Activated CD8-positive, alpha-beta T cell treated with anti-CD3 and anti-CD28 coated beads for 36 hours (primary cell): Measurements from ENCODE around the gene MSL1. TPM values are rescaled to one million over a fixed set of nuclear protein-coding genes. Genes with fewer than 3 reads are reported as not detected.
A peak's percentile ranks its signal among the peaks of the same experiment; 100 is the strongest.

Experiments
- ATAC-seq: fragments of 200-7000 bp; cut with Tn5 transposase; one replicate; pipeline ENCODE4 v1.10.0; 2021; ENCODE audit warnings: mild to moderate bottlenecking, moderate library complexity
- CTCF ChIA-PET: fragments of 350-600 bp; sonication (Branson Sonifier 250); formaldehyde crosslinking; loops from one replicate; lab custom pipeline; 2021; ENCODE audit warnings: antibody characterized with exemption; lab: Charles Lee
- POLR2A ChIA-PET: fragments of 350-600 bp; sonication (Branson Sonifier 250); formaldehyde crosslinking; loops from one replicate; lab custom pipeline; 2021; ENCODE audit warnings: antibody characterized with exemption; lab: Charles Lee
- DNase-seq: peaks from one replicate; pipeline ENCODE4 v3.0.0-alpha.2; 2020
- H3K27ac Mint-ChIP-seq: one replicate; pipeline ENCODE4 v1.8.0; 2021; ENCODE audit warnings: mild to moderate bottlenecking, mixed read lengths
- H3K27me3 Mint-ChIP-seq: one replicate; pipeline ENCODE4 v1.8.0; 2021; ENCODE audit warnings: mixed read lengths
- H3K36me3 Mint-ChIP-seq: one replicate; pipeline ENCODE4 v1.8.0; 2021; ENCODE audit warnings: low read depth, mixed read lengths
- H3K4me1 Mint-ChIP-seq: one replicate; pipeline ENCODE4 v1.8.0; 2021; ENCODE audit warnings: low read depth, mixed read lengths
- H3K4me3 Mint-ChIP-seq: one replicate; pipeline ENCODE4 v1.8.0; 2021; ENCODE audit warnings: mild to moderate bottlenecking, moderate library complexity, mixed read lengths
- H3K9me3 Mint-ChIP-seq: one replicate; pipeline ENCODE4 v1.8.0; 2021; ENCODE audit warnings: mixed read lengths
- CTCF ChIP-seq: fragments of 200-600 bp; IDR thresholded peaks from one replicate; pipeline ENCODE4 v1.8.0; 2022; ENCODE audit warnings: antibody characterized with exemption, mild to moderate bottlenecking
- intact Hi-C: fragments of 100-400 bp; cut with micrococcal nuclease; formaldehyde crosslinking; loops from one replicate; pipeline ENCODE4 v1.10.0; 2022
- total RNA-seq, 2 experiments: library from RNA; stranded (reverse); gene quantifications; one replicate each; pipeline ENCODE4 v1.2.3, GENCODE V29; 2021

Gene MSL1
- total RNA-seq, 2 experiments from 2014 or later: 69.0 to 70.1 TPM

- Mint-ChIP-seq H3K27ac (peak overlapping the region; percentile 55), H3K27me3 (no peaks in the 10 kb centered on the region), H3K36me3 (peaks cover 10% of the 10 kb centered on the region), H3K4me1 (peaks cover 8% of the 10 kb centered on the region), H3K4me3 (no peak overlapping the region), H3K9me3 (no peaks in the 10 kb centered on the region)
- intact Hi-C loops: no loop called here
- ChIA-PET POLR2A (no interaction called here), CTCF (interaction anchor here (0.6 to 5.4 kb wide), 33 partner anchors 9 to 398 kb away, joined by 3 to 96 read pairs (median 6); partner anchors contain the start of genes CSF3, MED24, NR1D1 and THRA)
- no peak for DNase-seq
- no peak for ATAC-seq
- TF ChIP-seq CTCF: no peak
Observed at GRCh38 chr17:40087049-40087794, 34.5 kb upstream of the MSL1 start.

GRCh38 chr17:40087903-40088718, 33.7 kb upstream of the MSL1 start:
- Mint-ChIP-seq H3K9me3 (no peaks in the 10 kb centered on the region), H3K27me3 (no peaks in the 10 kb centered on the region), H3K36me3 (peaks cover 10% of the 10 kb centered on the region), H3K27ac (no peak overlapping the region), H3K4me1 (peaks cover 8% of the 10 kb centered on the region), H3K4me3 (no peak overlapping the region)
- intact Hi-C loops: no loop called here
- ATAC-seq: no peak
- ChIA-PET POLR2A (interaction anchor here (1.5 kb wide), 1 partner anchor 13 kb away, joined by 5 read pairs; no protein-coding TSS in a partner anchor), CTCF (interaction anchor here (1.1 to 1.6 kb wide), 2 partner anchors 11 to 12 kb away, joined by 3 to 9 read pairs; no protein-coding TSS in a partner anchor)
- TF ChIP-seq CTCF: no peak
- DNase-seq: no peak

GRCh38 chr17:40089077-40089895, 32.5 kb upstream of the MSL1 start:
- TF ChIP-seq CTCF: no peak
- intact Hi-C loops: no loop called here
- Mint-ChIP-seq H3K36me3 (peaks cover 16% of the 10 kb centered on the region), H3K27me3 (no peaks in the 10 kb centered on the region), H3K27ac (peak overlapping the region; percentile 67), H3K9me3 (no peaks in the 10 kb centered on the region), H3K4me1 (peaks cover 15% of the 10 kb centered on the region), H3K4me3 (no peak overlapping the region)
- no peak for ATAC-seq
- DNase-seq: no peak
- ChIA-PET CTCF (interaction anchor here (1.1 to 1.6 kb wide), 3 partner anchors 9 to 15 kb away, joined by 3 to 9 read pairs (median 8); no protein-coding TSS in a partner anchor), POLR2A (interaction anchor here (1.5 to 1.6 kb wide), 2 partner anchors 8 to 14 kb away, joined by 4 to 5 read pairs; no protein-coding TSS in a partner anchor)

- no peak for TF ChIP-seq CTCF
- Mint-ChIP-seq H3K36me3 (peaks cover 23% of the 10 kb centered on the region), H3K9me3 (no peaks in the 10 kb centered on the region), H3K4me1 (peaks cover 24% of the 10 kb centered on the region), H3K27ac (peak overlapping the region; percentile 30), H3K27me3 (no peaks in the 10 kb centered on the region), H3K4me3 (no peak overlapping the region)
- CTCF ChIA-PET: interaction anchor here (1.0 to 1.6 kb wide), 2 partner anchors 16 to 23 kb away, joined by 3 to 8 read pairs; no protein-coding TSS in a partner anchor
- ATAC-seq (no peak), DNase-seq (no peak)
- POLR2A ChIA-PET: interaction anchor here (1.1 to 1.6 kb wide), 2 partner anchors 10 kb away, joined by 4 read pairs; partner anchors contain the start of gene NR1D1
- intact Hi-C loops: no loop called here
Observed at GRCh38 chr17:40090237-40091119, 31.3 kb upstream of the MSL1 start.
